Glomerular endothelial cell (primary cell): ENCODE data around the gene ACTA1. TPM values are rescaled to one million over a fixed set of nuclear protein-coding genes. Genes with fewer than 3 reads are reported as not detected.

Experiments
- total RNA-seq: library from RNA; depleted of rRNA; stranded (reverse); fragments of >200 nt; gene quantifications from 2 replicates; pipeline ENCODE4 v1.2.3, GENCODE V29; 2015

Gene ACTA1
- total RNA-seq, 1 donor from 2014 or later, result not detected

Other genes with a start within 250 kb of the ACTA1 start
- 24.3 and 24.5 TPM in 2 replicates for gene RAB4A, start 163.0 kb downstream of the ACTA1 start, total RNA-seq
- 2.4 and 3.6 TPM in 2 replicates for gene CCSAP, start 91.0 kb downstream of the ACTA1 start, total RNA-seq
- gene NUP133, start 74.2 kb upstream of the ACTA1 start, total RNA-seq, result 29.9 and 30.8 TPM in 2 replicates
- 18.1 and 24.4 TPM in 2 replicates for gene ABCB10, start 124.6 kb upstream of the ACTA1 start, total RNA-seq
- 15.9 and 18.6 TPM in 2 replicates for gene TAF5L, start 192.0 kb upstream of the ACTA1 start, total RNA-seq
- gene URB2, start 192.2 kb upstream of the ACTA1 start, total RNA-seq, result 7.8 and 10.3 TPM in 2 replicates